OCI-LY1 (cell line): ENCODE measurements around the gene ERI2.

ENCODE experiments used
- H2AFZ ChIP-seq: fragments of 200-600 bp; sonication (generic), shearing (Covaris generic); 2 replicates; pipeline ENCODE4 v1.6.0; 2014; ENCODE audit warnings: antibody characterized with exemption, mild to moderate bottlenecking, low read length
- H3F3A ChIP-seq: fragments of 200-600 bp; sonication (generic), shearing (Covaris generic); 2 replicates; pipeline ENCODE4 v1.6.0; 2014; ENCODE audit warnings: mild to moderate bottlenecking, antibody characterized with exemption, low read length, moderate library complexity; ENCODE audit not compliant: insufficient read depth
- H3K27ac ChIP-seq: fragments of 200-600 bp; sonication (generic); 2 replicates; pipeline ENCODE4 v1.5.1; 2014; ENCODE audit warnings: low read length, mixed run types, mild to moderate bottlenecking, low read depth; ENCODE audit not compliant: poor library complexity, severe bottlenecking
- H3K27me3 ChIP-seq: fragments of 200-600 bp; sonication (generic); 2 replicates; pipeline ENCODE4 v1.6.0; 2014; ENCODE audit warnings: antibody characterized with exemption, mild to moderate bottlenecking, low read length, moderate library complexity; ENCODE audit not compliant: insufficient read depth
- H3K36me3 ChIP-seq: fragments of 200-600 bp; sonication (generic); 2 replicates; pipeline ENCODE4 v1.6.1; 2014; ENCODE audit warnings: mild to moderate bottlenecking, antibody characterized with exemption, low read length, moderate library complexity, mixed read lengths; ENCODE audit not compliant: insufficient read depth
- H3K4me1 ChIP-seq: fragments of 200-600 bp; sonication (generic); 2 replicates; pipeline ENCODE4 v1.5.1; 2014; ENCODE audit warnings: mild to moderate bottlenecking, low read length, moderate library complexity; ENCODE audit not compliant: insufficient read depth, severe bottlenecking
- H3K4me2 ChIP-seq: fragments of 200-600 bp; sonication (generic), shearing (Covaris generic); 2 replicates; pipeline ENCODE4 v1.6.1; 2014; ENCODE audit warnings: low read length
- H3K4me3 ChIP-seq: fragments of 200-600 bp; sonication (generic); 2 replicates; pipeline ENCODE4 v1.5.1; 2014; ENCODE audit warnings: low read length, low read depth, mild to moderate bottlenecking, mixed read lengths; ENCODE audit not compliant: poor library complexity, severe bottlenecking
- H3K79me2 ChIP-seq: fragments of 200-600 bp; shearing (Covaris generic); 2 replicates; pipeline ENCODE4 v1.6.1; 2016; ENCODE audit warnings: mixed run types, low read length, mixed read lengths; ENCODE audit not compliant: insufficient read depth
- H3K9ac ChIP-seq: fragments of 200-600 bp; sonication (generic), shearing (Covaris generic); 2 replicates; pipeline ENCODE4 v1.6.1; 2014; ENCODE audit warnings: mild to moderate bottlenecking, low read length, mixed read lengths
- H3K9me2 ChIP-seq: fragments of 200-600 bp; sonication (generic), shearing (Covaris generic); 2 replicates; pipeline ENCODE4 v1.6.1; 2014; ENCODE audit warnings: low read depth, mild to moderate bottlenecking, low read length, mixed read lengths
- H3K9me3 ChIP-seq: fragments of 200-600 bp; shearing (Covaris generic); 2 replicates; pipeline ENCODE4 v1.6.1; 2014; ENCODE audit warnings: low read length, mixed read lengths
- H4K20me1 ChIP-seq: fragments of 200-600 bp; sonication (generic), shearing (Covaris generic); 2 replicates; pipeline ENCODE4 v1.6.0; 2016; ENCODE audit warnings: mild to moderate bottlenecking, low read length; ENCODE audit not compliant: insufficient read depth
- EZH2 ChIP-seq: fragments of 200-600 bp; sonication (generic), shearing (Covaris generic); IDR thresholded peaks from 2 replicates; pipeline ENCODE4 v1.8.0; 2017; ENCODE audit warnings: borderline replicate concordance, mixed run types, mild to moderate bottlenecking, antibody characterized with exemption, low read length, moderate library complexity, mixed read lengths
- TF ChIP-seq, protein P1 (sequence below): fragments of 200-600 bp; sonication (generic), shearing (Covaris generic); IDR thresholded peaks from 2 replicates; pipeline ENCODE4 v1.5.1; 2017; ENCODE audit warnings: mild to moderate bottlenecking, antibody characterized with exemption, low read length, moderate library complexity, mixed read lengths

The ERI2 gene

GRCh38 chr16:20839504-20839903 is 33.2 kb upstream of the ERI2 start:
- Histone ChIP-seq H3K9ac (no peak overlapping the region), H3K4me2 (no peak overlapping the region), H4K20me1 (no peaks in the 10 kb centered on the region), H3K27ac (no peak overlapping the region), H3K9me3 (no peaks in the 10 kb centered on the region), H3K4me1 (peaks cover 10% of the 10 kb centered on the region), H3K27me3 (no peaks in the 10 kb centered on the region), H2AFZ (no peak overlapping the region), H3F3A (no peaks in the 10 kb centered on the region), H3K4me3 (no peak overlapping the region), H3K36me3 (peaks cover 53% of the 10 kb centered on the region), H3K9me2 (no peaks in the 10 kb centered on the region), H3K79me2 (no peaks in the 10 kb centered on the region)
- no peak for TF ChIP-seq EZH2
- TF ChIP-seq, protein P1, sequence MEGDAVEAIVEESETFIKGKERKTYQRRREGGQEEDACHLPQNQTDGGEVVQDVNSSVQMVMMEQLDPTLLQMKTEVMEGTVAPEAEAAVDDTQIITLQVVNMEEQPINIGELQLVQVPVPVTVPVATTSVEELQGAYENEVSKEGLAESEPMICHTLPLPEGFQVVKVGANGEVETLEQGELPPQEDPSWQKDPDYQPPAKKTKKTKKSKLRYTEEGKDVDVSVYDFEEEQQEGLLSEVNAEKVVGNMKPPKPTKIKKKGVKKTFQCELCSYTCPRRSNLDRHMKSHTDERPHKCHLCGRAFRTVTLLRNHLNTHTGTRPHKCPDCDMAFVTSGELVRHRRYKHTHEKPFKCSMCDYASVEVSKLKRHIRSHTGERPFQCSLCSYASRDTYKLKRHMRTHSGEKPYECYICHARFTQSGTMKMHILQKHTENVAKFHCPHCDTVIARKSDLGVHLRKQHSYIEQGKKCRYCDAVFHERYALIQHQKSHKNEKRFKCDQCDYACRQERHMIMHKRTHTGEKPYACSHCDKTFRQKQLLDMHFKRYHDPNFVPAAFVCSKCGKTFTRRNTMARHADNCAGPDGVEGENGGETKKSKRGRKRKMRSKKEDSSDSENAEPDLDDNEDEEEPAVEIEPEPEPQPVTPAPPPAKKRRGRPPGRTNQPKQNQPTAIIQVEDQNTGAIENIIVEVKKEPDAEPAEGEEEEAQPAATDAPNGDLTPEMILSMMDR, result no peak

DNA sequence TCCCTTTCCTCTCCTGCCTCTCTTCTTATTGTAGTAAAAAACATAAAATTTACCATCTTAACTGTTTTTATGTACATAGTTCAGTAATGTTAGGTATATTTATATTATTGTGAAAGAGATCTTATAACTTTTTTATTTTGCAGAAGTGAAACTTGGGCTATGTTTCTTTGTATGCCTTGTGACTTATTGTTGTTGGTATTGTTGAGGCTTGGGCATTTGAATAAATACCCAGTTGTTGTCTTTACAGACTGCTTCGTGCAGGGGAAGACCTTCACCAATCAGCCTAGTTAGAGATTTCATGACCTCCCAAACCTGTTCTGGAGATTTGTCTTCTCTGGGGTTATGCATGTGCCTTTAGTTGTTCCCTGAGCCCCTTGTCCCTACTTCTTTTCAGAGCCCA is 32.0 kb upstream of the ERI2 start:
- H3K36me3 ChIP-seq, result peaks cover 55% of the 10 kb centered on the region
- H3K4me1 ChIP-seq, result peaks cover 10% of the 10 kb centered on the region
- no peaks in the 10 kb centered on the region for H4K20me1 ChIP-seq
- no peaks in the 10 kb centered on the region for H3F3A ChIP-seq
- H3K9me2 ChIP-seq, result no peaks in the 10 kb centered on the region
- TF ChIP-seq, protein P1, result no peak
- no peak for TF ChIP-seq EZH2
- H3K79me2 ChIP-seq, result no peaks in the 10 kb centered on the region
- H3K4me2 ChIP-seq, result no peak overlapping the region
- H2AFZ ChIP-seq, result no peak overlapping the region
- H3K9ac ChIP-seq, result no peak overlapping the region
- no peak overlapping the region for H3K4me3 ChIP-seq
- no peak overlapping the region for H3K27ac ChIP-seq
- H3K27me3 ChIP-seq, result no peaks in the 10 kb centered on the region
- no peaks in the 10 kb centered on the region for H3K9me3 ChIP-seq

GRCh38 chr16:20833086-20833485 is 26.8 kb upstream of the ERI2 start:
- H3K9me3 ChIP-seq, result no peaks in the 10 kb centered on the region
- no peak overlapping the region for H3K9ac ChIP-seq
- H4K20me1 ChIP-seq, result no peaks in the 10 kb centered on the region
- H2AFZ ChIP-seq, result no peak overlapping the region
- H3K4me1 ChIP-seq, result peaks cover 5% of the 10 kb centered on the region
- H3F3A ChIP-seq, result no peaks in the 10 kb centered on the region
- H3K27me3 ChIP-seq, result no peaks in the 10 kb centered on the region
- no peaks in the 10 kb centered on the region for H3K79me2 ChIP-seq
- no peak overlapping the region for H3K4me3 ChIP-seq
- H3K27ac ChIP-seq, result no peak overlapping the region
- H3K36me3 ChIP-seq, result peaks cover 55% of the 10 kb centered on the region
- H3K9me2 ChIP-seq, result no peaks in the 10 kb centered on the region
- no peak overlapping the region for H3K4me2 ChIP-seq
- no peak for TF ChIP-seq EZH2
- TF ChIP-seq, protein P1, result no peak
